C4-2B (cell line): ENCODE measurements around the gene KIF1B.

ENCODE experiments used
- ZFX ChIP-seq: fragments of 450-650 bp; IDR thresholded peaks from 2 replicates; pipeline ENCODE4 v1.6.1; 2017
- TF ChIP-seq, protein P1 (sequence below): fragments of 450-650 bp; conservative IDR thresholded peaks from 2 replicates; pipeline ENCODE4 v1.5.1; 2017; ENCODE audit warnings: mild to moderate bottlenecking

- TF ChIP-seq, protein P1, sequence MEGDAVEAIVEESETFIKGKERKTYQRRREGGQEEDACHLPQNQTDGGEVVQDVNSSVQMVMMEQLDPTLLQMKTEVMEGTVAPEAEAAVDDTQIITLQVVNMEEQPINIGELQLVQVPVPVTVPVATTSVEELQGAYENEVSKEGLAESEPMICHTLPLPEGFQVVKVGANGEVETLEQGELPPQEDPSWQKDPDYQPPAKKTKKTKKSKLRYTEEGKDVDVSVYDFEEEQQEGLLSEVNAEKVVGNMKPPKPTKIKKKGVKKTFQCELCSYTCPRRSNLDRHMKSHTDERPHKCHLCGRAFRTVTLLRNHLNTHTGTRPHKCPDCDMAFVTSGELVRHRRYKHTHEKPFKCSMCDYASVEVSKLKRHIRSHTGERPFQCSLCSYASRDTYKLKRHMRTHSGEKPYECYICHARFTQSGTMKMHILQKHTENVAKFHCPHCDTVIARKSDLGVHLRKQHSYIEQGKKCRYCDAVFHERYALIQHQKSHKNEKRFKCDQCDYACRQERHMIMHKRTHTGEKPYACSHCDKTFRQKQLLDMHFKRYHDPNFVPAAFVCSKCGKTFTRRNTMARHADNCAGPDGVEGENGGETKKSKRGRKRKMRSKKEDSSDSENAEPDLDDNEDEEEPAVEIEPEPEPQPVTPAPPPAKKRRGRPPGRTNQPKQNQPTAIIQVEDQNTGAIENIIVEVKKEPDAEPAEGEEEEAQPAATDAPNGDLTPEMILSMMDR = no peak
- TF ChIP-seq ZFX = no peak
Observed at GRCh38 chr1:10161541-10162290, 48.7 kb upstream of the KIF1B start.
